GM21723 (cell line): ENCODE measurements around the gene TMEM170A.
A peak's percentile ranks its signal among the peaks of the same experiment; 100 is the strongest.

ENCODE experiments used
- ATAC-seq: cut with Tn5 transposase; IDR thresholded peaks from one replicate; pipeline ENCODE4 v1.9.1; 2021; ENCODE audit warnings: mild to moderate bottlenecking, moderate library complexity; ENCODE audit not compliant: unreplicated experiment

The TMEM170A gene

DNA sequence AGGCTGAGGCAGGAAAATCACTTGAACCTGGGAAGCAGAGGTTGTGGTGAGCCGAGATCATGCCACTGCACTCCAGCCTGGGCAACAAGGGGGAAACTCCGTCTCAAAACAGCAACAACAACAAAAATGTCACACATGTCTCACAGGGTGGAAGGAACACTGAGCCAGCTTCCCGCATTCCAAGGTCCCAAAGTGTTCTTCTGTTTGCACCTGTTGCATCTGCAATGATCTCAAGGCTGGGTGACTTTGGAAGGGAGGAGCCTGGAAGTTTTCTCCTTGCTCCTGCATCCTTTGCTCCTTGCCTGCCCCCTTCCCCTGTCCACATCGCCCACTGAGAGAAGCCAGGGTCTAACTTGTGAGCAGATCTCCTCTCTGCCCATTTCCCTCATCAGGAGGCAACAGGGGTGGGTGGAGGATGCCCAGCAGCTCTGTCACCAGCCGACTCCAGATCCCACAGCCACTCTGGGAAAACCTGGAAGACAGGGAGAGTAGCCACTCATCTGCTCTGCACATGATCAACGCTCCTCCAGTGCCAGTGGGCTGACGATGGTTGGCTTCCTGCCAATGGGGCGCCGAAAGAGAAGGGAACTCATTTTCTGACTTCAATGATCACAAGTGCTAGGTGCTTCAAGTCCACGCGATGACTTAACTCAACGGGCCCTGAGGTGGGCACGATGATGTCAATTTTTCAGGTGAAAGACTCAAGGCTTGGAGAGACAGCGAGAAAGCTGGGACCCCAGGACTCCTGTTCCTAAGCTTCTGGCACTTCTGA is 18.1 kb upstream of the TMEM170A start:
- no peak for ATAC-seq

DNA sequence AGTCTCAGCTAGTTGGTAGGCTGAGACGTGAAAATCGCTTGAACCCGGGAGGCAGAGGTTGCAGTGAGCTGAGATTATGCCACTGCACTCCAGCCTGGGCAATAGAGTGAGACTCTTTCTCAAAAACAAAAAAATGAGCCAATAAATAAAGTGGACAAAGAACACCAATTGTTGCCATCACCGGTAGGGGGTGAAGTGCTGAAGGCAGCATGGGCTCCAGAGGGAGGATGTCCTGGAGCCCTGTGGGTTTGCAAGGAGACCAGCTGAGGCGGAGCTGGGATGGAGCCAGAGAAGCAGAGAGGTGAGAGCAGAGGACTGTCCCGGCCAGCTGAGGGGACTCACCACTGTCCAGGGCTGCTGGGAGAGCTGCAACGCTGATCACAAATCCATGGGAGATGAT is 17.0 kb upstream of the TMEM170A start:
- no peak for ATAC-seq

DNA sequence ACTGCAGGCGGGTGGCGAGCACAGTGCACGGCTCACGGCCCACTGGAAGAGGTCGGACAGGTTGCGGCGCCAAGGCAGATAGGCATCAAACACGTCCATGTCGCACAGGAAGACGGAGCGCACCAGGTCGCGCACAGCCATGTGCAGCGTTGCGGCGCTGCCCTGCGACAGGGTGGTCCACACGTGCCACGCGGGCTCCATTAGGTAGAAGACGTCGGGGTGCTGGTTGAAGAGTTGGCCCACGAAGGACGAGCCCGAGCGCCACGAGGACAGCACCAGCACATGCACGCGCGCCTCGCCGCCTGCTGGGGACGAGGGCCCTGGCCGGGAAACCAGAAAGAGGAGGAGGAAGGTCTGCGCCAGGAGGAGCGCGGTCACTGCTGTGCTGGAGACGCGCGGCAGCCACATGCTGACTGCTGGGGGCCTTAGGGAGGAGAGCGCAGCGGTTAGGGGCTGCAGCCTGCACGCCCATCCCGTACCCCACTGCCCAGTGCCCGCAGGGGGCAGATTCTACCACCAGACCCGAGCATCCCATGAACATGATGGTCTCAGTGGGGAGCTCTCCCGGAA is 15.0 kb upstream of the TMEM170A start:
- no peak for ATAC-seq

DNA sequence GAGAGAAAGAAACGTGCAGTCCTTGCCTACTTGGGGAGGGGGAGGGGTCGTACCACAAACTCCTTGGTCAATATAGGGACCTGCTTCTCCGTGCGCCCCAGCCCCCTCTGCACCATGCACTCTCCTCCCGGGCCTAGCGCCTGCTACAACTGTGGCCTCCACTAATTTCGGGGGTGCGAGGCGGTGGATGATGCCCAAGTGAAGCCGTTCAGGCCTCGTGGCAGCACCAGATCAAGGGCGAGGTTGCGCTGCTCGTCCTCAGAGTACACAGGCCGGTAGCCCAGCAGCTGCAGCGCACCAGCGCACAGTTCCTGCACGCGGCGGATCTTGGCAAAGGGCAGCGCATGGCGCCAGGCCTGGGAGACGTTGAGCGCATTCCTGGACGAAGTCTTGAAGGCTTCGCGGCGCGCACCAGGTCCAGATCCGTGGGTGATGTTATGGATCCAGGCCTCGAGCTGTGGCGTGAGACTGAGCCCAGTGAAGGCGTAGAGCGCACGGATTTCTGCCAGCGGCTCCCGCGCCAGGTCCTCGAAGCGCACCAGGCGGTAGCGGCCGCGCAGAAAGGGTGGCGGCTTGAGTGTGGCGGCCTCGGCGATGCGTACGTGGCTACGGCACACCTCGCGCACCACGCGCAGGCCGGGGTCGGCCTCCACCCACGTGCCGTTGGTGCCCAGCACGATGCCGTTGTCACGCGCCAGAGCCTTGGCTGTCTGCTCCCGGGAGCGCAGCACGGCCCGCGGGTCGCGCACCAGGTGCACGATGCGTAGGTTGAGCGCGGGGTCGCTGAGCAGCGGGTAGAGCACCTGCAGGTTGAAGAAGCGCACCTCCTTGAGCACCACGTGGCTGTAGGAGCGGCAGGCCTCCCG is 14.2 kb upstream of the TMEM170A start:
- ATAC-seq = no peak

DNA sequence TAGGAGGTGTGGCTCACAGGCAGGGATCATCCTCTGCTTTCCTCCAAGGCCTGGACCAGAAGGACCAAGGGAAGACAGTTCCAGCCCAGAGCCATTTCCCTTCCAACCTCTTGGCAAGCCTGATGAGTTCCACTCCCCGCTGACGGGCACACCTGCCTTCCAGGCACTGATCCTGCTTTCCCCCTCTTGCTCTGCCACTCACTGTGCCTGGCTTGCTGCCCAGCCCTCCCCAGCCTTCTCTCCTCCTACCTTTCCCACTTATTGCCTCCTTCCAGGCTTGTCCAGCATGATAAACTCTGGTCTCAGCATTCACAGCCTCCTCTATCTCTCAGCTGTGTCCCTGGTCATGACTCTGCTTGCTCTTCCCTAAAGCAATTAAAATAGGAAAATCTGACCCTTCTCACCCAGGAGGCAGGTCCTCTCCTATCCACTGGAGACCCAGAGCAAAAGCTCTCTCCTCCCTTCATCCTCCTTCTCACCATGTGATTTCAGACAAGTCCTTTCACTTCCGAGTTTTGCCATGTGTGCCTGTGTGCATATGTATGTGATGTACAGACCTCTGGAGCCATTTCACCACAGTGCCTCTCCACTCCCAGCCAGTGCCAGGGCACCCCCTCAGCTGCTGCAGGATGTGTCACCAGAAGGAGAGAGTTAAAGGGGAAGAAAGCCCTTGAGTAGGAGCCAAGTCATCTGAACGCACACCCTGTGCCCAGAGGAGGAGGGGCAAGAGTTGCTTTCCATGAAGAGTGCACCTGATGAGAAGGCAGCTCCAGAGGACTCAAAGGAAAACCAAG is 13.4 kb upstream of the TMEM170A start:
- ATAC-seq = no peak

DNA sequence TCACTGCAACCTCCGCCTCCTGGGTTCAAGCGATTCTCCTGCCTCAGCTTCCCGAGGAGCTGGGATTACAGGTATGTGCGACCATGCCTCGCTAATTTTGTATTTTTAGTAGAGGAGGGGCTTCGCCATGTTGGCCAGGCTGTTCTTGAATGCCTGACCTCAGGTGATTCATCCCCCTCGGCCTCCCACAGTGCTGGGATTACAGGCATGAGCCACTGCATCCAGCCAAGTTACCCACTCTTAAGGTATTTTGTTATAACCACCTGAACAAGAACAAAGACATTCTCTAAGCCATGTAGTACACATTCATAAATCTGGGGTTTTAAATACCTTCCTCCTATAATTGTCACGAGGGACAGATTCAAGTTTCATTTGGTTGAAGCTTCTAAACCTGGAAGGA is 12.3 kb upstream of the TMEM170A start:
- no peak for ATAC-seq

DNA sequence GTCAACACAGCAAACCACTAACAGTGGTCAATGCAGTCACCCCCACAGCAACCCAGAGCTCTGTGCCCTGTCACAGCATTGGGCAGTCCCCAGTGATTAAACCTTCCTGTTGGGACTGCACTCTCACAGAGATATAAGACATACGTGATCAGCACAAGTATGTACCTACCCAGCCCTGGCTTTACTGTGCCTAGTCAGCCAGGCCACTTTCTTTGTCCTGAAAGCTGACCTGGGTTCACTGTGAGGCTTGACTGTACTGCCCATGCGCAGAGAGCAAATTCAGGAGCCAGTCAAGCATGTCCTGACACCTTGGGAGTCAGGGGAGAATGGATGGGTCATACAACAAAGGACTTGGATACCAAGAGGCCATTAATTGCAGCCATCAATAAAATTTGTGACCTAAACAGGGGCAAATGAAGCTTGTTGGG is 10.9 kb upstream of the TMEM170A start:
- no peak for ATAC-seq

DNA sequence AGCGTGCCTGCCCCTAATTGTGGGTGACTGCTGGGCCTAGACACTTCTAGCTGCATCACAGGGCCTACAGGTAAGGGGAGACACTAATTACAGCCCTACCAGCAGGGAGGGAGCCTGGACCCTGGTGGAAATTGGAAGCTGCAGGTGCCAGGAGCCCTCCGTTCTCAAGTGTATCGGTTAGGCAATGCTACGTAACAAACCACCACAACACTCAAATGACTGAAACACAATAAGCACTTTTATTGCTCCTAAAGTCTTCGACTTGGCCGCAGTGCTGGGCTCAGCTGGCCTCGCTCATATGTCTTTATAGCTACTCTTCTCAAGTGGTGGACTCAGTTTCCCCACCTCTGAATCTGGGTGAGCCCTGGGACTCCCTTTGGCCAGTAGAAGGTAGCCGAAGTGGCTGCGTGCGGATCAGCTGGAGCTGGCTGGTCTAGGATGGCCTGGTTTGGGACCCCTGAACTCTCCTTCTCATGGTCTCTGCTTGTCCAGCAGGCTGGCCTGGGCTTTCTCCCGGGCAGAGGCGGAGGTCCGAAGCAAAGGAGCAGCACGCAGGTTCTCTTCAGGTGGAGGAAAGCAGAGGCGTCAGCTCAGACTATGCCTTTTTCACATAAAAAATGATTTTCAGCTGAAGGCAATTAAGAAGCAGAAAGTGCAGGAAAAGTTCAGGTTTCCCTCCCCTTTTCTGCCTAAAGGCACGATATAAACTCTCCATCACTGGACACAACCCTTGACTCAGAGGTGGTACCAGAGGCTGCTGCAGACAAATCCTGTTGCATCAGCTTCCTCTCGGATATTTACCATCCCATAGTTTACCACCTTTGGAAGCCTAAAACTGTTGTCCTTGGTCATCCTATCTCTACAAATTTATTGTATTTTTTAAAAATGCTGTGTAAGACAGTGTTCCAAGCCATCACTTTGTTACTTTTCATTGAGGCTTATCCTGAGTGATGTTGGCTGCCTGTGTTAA is 8.7 kb upstream of the TMEM170A start:
- no peak for ATAC-seq

DNA sequence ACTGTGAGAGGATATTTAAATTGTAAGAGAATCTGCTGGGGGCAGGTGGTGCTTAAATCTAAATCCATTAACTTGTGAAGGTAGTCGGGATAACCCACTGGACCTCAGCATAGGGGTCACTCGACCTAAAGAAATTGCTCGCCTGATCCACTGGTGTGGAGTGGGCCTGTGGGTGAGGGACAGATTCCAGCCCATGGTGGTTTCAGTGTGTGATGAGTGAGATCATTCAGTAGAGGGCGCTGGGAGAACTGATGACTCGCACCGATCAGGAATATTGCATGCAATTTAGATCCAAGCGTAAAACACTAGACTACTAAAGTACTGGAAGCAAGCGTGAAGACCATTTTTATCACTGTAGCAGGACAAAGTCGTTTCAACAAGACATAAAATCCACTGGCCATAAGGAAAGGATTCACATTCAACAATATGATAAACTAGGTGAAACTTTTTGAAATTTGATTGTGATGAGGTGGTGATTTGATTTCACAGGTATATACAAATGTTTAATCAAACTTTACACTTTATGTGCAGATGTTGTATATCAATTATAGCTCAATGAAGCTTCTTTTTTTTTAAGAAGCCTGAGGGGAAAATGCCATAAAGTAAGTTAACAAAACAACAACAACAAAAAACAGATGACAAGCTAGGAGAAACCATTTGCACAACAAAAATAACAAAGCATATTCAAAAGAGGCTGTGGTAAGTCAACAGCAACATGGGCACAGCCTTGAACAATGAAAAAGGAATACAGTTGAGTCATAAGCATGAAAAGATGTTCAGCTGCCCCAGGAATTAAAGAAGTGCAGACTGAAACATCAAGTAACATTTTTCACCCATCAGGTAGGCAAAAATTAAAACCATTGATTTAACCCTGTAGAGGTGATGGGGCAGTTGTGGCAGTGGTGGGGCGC is 7.5 kb upstream of the TMEM170A start:
- peak; percentile 91 for ATAC-seq

DNA sequence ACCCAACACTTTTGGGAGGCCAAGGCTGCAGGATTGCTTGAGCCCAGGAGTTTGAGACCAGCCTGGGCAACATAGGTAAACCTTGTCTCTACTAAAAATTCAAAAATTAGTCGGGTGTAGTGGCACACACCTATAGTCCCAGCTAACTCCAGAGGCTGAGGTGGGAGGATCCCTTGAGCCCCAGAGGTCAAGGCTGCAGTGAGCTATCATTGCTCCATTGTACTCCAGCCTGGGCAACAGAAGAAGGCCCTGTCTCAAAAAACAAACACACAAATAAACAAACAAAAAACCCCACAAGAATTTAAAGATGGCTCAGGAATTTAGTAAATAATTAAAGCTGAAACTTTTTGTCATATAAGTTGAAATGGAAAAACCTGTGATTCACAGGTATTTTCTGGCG is 2.3 kb upstream of the TMEM170A start:
- ATAC-seq = no peak

DNA sequence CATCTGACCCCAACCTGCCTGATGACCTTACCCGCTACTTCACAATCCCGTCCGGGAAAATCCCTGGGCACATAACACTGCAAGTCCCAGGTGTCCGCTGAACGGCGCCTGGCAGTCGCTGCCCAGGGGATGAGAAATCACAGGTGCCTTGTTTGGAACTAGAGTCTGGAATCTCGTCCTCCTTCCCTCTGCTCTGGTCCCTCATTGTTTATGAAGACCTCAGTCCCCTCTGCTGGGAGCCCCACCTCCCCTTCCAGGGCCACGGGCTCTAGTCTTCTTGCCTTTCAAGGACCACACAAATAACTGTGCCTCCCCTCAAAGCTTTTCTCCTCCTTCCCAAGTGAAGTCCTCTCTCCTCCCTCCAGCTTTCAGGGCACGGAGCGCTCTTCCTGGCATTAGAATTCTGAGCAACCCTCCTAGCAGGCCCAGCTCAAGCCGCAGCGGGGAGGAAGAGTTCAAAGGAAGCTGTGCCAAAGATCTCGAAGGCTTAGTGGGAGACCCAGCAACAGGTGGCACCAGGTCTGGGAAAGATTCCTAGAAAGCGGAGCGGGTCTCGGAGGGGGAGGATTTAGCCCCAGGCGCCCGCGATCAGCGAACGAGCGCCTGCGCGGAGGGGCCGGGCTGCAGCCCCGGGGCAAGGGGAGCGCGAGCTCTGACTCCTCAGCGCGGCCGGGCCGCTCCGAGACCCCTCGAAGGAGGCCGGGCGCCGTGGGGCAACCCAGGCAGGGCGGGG is 934 bp downstream of the TMEM170A start:
- peak; percentile 18 for ATAC-seq

DNA sequence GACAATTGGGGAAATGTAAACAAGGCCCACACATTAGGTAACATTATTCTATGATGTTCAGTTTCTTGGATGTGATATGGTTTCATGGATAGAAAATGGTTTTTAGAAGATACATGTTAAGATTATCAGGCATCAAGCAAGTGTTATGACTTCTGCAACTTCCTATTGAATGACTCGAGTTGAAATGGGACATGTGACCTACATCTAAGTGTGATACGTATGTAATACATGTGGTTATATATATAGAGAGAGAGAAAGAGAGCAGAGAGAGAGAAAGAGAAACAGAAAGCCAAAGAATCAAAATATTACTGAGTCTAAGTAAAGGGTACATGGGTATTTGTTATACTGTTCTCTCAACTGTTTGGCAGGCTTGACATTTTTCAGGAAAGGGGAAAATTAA is 1.7 kb downstream of the TMEM170A start:
- ATAC-seq = peak; percentile 21

DNA sequence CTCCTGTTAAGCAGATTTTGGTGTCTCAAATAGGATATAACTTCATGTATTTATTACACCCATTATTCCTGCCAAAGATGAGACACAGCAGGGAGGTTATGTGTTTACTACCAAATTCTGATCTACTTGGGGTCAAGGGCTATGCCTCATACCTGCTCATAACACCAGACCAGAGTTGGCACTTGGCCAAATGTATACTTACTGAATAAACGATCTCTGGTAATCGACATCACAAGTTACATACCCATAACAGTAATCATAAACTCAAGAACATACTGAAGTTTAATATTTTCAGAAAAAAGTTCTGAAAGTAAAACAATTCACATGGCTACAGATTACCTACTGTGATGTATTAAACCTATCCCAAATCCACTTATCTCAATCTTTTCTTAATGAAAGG is 2.9 kb downstream of the TMEM170A start:
- no peak for ATAC-seq

DNA sequence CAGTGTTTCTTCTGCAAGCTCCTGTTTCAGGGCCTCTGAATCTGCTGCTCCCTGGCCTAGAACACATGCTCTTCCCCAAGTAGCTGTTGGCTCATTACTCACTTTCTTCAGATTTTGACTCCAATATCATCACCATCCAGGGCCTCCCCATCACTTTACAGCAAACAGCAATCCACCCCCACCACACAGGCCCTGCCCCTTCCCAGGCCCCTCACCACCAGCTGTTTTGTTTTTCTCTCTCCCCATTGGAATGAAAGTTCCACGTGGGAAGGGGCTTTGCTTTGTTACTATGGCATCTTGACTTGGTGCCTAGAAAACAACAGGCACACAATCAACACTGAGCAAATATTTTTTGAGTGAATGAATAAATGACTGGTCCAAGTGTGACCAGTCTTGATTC is 4.0 kb downstream of the TMEM170A start:
- no peak for ATAC-seq

DNA sequence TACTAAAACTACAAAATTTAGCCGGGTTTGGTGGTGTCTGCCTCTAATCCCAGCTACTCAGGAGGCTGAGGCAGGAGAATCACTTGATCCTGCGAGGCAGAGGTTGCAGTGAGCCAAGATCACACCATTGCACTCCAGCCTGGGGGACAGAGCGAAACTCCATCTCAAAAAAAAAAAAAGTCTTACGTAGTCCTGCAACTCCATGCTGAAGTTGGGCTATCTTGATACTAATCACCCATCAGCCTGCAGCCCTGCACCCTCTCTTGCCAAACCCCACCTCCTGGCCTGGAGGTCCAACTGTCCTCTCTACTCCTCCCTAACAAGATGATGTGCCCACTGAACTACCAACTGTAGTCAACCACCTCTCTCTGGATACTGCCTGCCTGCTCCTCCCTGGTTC is 4.8 kb downstream of the TMEM170A start:
- ATAC-seq = no peak

DNA sequence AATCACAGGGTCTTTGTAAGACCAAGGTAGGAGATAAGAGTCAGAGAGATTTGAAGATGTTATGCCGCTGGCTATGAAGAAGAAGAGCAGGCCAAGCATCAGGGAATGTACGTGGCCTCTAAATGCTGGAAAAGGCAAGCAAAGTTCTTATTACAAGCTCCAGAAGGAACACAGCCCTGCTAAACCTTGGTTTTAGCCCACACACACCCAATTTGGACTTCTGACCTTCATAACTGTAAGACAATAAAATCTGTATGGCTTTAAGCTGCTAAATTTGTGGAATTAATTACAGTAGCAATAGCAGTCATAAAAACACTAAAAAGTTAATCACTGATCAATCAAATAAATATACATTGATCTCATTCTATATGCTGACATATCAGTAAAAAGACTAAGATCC is 6.0 kb downstream of the TMEM170A start:
- ATAC-seq = no peak

DNA sequence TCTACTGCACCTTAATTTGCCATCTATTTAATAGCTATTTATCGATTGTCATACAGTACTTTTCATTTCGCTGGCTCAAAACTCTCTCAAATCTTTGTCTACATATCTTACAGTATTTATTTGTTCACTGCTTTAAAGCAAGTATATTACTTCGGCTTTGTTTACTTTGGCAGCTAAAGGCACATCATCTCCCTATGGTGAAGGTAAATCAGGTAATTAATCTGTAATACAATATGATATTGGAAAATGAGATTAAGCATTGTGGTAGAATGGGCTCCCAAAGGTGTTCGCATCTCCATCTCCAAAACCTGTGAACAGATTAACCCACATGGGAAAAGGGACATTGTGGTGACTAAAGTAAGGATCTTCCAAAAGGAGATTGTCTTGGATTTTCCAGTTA is 6.5 kb downstream of the TMEM170A start:
- ATAC-seq = no peak

DNA sequence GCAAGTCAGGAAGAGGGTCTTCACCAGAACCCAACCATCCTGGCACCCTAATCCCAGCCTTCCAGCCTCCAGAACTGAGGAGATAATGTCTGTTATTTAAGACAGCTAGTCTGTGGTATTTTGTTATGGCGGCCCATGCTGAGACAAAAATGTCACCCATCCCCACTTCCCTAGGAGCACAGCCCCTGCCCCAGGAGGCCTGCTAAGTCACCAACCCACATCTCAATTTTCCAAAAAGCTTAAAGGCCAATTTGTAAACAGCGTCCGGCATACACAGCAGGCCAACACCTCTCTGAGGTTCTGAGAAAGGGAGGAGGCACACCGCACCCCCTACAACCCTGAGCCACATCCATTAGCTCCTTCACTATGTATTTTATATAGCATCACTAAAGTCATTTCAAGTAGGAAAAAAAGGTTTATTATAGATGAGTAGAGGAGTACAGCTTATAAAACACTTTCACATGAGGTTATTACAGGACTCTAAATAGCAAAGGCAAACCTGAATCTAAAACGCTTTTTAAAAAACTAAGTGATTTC is 6.9 kb downstream of the TMEM170A start:
- ATAC-seq = no peak
